ENCODE data around the gene PHF21B.

Gene PHF21B

GRCh38 chr22:44845191-44845590, 164.6 kb downstream of the PHF21B start:
- no peak overlapping the region for H3K18ac ChIP-seq (ENCODE audit: low read length)
- no peak overlapping the region for H2BK5ac ChIP-seq (ENCODE audit: low read length)
- no peak overlapping the region for H3K27ac ChIP-seq (replicated peaks; ENCODE audit: low read length)
- H4K8ac ChIP-seq (ENCODE audit: low read depth, low read length) = no peak overlapping the region
- no peaks in the 10 kb centered on the region for H3K9me3 ChIP-seq (replicated peaks in 1 of 2; ENCODE audit: control insufficient read depth in 2 of 2, insufficient read depth in 1 of 2, low read depth in 1 of 2, low read length in 2 of 2)
- H3K27me3 ChIP-seq (ENCODE audit: control insufficient read depth in 3 of 3, insufficient read depth in 3 of 3, low read depth in 1 of 3, low read length in 3 of 3) = peaks cover 0 to 14% (median 0%) of the 10 kb centered on the region in 3 experiments
- H3K14ac ChIP-seq (ENCODE audit: low read length) = no peak overlapping the region
- H2AK5ac ChIP-seq (ENCODE audit: low read depth, low read length) = no peak overlapping the region
- H4K91ac ChIP-seq (ENCODE audit: low read depth, low read length, poor library complexity) = no peak overlapping the region
- no peak overlapping the region for H3K4me2 ChIP-seq (ENCODE audit: insufficient read depth, low read length, poor library complexity, severe bottlenecking)
- H3K9ac ChIP-seq (ENCODE audit: low read depth, low read length, poor library complexity) = no peak overlapping the region
- no peak overlapping the region for H3K23ac ChIP-seq (ENCODE audit: low read depth, low read length, poor library complexity)
- no peak overlapping the region for H2BK120ac ChIP-seq (ENCODE audit: low read depth, low read length)
- H3K79me1 ChIP-seq (ENCODE audit: low read depth, low read length) = no peaks in the 10 kb centered on the region
- H2BK15ac ChIP-seq (ENCODE audit: low read length) = no peak overlapping the region
- no peak overlapping the region for H2BK12ac ChIP-seq (ENCODE audit: low read length)
- peaks cover 0 to 4% of the 10 kb centered on the region in 2 donors for H3K4me1 ChIP-seq (ENCODE audit: control insufficient read depth in 2 of 2, insufficient read depth in 1 of 2, low read depth in 1 of 2, low read length in 2 of 2)
- no peak overlapping the region for H2AFZ ChIP-seq (ENCODE audit: low read length)
- no peaks in the 10 kb centered on the region for H3K36me3 ChIP-seq (replicated peaks in 1 of 2; ENCODE audit: control insufficient read depth in 2 of 2, insufficient read depth in 2 of 2, low read length in 2 of 2)
- H3K4me3 ChIP-seq (ENCODE audit: low read length in 2 of 2) = no peak overlapping the region
- no CpG with 5 or more reads among the region's 8 CpGs for WGBS, 2 donors (ENCODE audit: extremely low coverage in 2 of 2, insufficient read length in 2 of 2, insufficient replicate concordance in 1 of 2)
- DNase-seq (ENCODE audit: low spot score) = no peak
- no peak overlapping the region for H3K4ac ChIP-seq (ENCODE audit: low read length)

- no peak for DNase-seq (ENCODE audit: low spot score)
- Histone ChIP-seq H2AFZ (ENCODE audit: low read length) (no peak overlapping the region), H3K9ac (ENCODE audit: low read depth, low read length, poor library complexity) (peak overlapping the region; percentile 38), H2AK5ac (ENCODE audit: low read depth, low read length) (no peak overlapping the region), H4K8ac (ENCODE audit: low read depth, low read length) (no peak overlapping the region), H3K4ac (ENCODE audit: low read length) (no peak overlapping the region), H3K14ac (ENCODE audit: low read length) (no peak overlapping the region), H3K27ac (replicated peaks; ENCODE audit: low read length) (no peak overlapping the region), H2BK15ac (ENCODE audit: low read length) (no peak overlapping the region), H3K4me1 (ENCODE audit: control insufficient read depth in 2 of 2, insufficient read depth in 1 of 2, low read depth in 1 of 2, low read length in 2 of 2) (peaks cover 0 to 2% of the 10 kb centered on the region in 2 donors), H3K4me2 (ENCODE audit: insufficient read depth, low read length, poor library complexity, severe bottlenecking) (no peak overlapping the region), H3K4me3 (ENCODE audit: low read length in 2 of 2) (no peak overlapping the region), H2BK120ac (ENCODE audit: low read depth, low read length) (no peak overlapping the region), H3K27me3 (ENCODE audit: control insufficient read depth in 3 of 3, insufficient read depth in 3 of 3, low read depth in 1 of 3, low read length in 3 of 3) (peaks cover 0 to 29% (median 0%) of the 10 kb centered on the region in 3 experiments), H3K79me1 (ENCODE audit: low read depth, low read length) (no peaks in the 10 kb centered on the region), H2BK12ac (ENCODE audit: low read length) (no peak overlapping the region), H3K18ac (ENCODE audit: low read length) (peak overlapping the region; percentile 44), H2BK5ac (ENCODE audit: low read length) (no peak overlapping the region), H3K36me3 (replicated peaks in 1 of 2; ENCODE audit: control insufficient read depth in 2 of 2, insufficient read depth in 2 of 2, low read length in 2 of 2) (no peaks in the 10 kb centered on the region), H4K91ac (ENCODE audit: low read depth, low read length, poor library complexity) (no peak overlapping the region), H3K23ac (ENCODE audit: low read depth, low read length, poor library complexity) (no peak overlapping the region), H3K9me3 (replicated peaks in 1 of 2; ENCODE audit: control insufficient read depth in 2 of 2, insufficient read depth in 1 of 2, low read depth in 1 of 2, low read length in 2 of 2) (no peaks in the 10 kb centered on the region)
- no CpG with 5 or more reads among the region's 7 CpGs for WGBS, 2 donors (ENCODE audit: extremely low coverage in 2 of 2, insufficient read length in 2 of 2, insufficient replicate concordance in 1 of 2)
Measured at GRCh38 chr22:44842417-44842816, 167.4 kb downstream of the PHF21B start.

- Histone ChIP-seq H4K8ac (ENCODE audit: low read depth, low read length) (no peak overlapping the region), H4K91ac (ENCODE audit: low read depth, low read length, poor library complexity) (no peak overlapping the region), H3K4me1 (ENCODE audit: control insufficient read depth in 2 of 2, insufficient read depth in 1 of 2, low read depth in 1 of 2, low read length in 2 of 2) (peaks cover 0 to 5% of the 10 kb centered on the region in 2 donors), H2BK12ac (ENCODE audit: low read length) (no peak overlapping the region), H2AFZ (ENCODE audit: low read length) (no peak overlapping the region), H3K4me3 (ENCODE audit: low read length in 2 of 2) (no peak overlapping the region), H3K4ac (ENCODE audit: low read length) (no peak overlapping the region), H2AK5ac (ENCODE audit: low read depth, low read length) (no peak overlapping the region), H3K36me3 (replicated peaks in 1 of 2; ENCODE audit: control insufficient read depth in 2 of 2, insufficient read depth in 2 of 2, low read length in 2 of 2) (no peaks in the 10 kb centered on the region), H2BK5ac (ENCODE audit: low read length) (no peak overlapping the region), H3K9ac (ENCODE audit: low read depth, low read length, poor library complexity) (no peak overlapping the region), H3K23ac (ENCODE audit: low read depth, low read length, poor library complexity) (no peak overlapping the region), H2BK120ac (ENCODE audit: low read depth, low read length) (no peak overlapping the region), H3K4me2 (ENCODE audit: insufficient read depth, low read length, poor library complexity, severe bottlenecking) (no peak overlapping the region), H3K18ac (ENCODE audit: low read length) (peak overlapping the region; percentile 42), H3K27ac (replicated peaks; ENCODE audit: low read length) (no peak overlapping the region), H3K9me3 (replicated peaks in 1 of 2; ENCODE audit: control insufficient read depth in 2 of 2, insufficient read depth in 1 of 2, low read depth in 1 of 2, low read length in 2 of 2) (no peaks in the 10 kb centered on the region), H3K14ac (ENCODE audit: low read length) (no peak overlapping the region), H2BK15ac (ENCODE audit: low read length) (no peak overlapping the region), H3K79me1 (ENCODE audit: low read depth, low read length) (no peaks in the 10 kb centered on the region), H3K27me3 (ENCODE audit: control insufficient read depth in 3 of 3, insufficient read depth in 3 of 3, low read depth in 1 of 3, low read length in 3 of 3) (peaks cover 0 to 25% (median 0%) of the 10 kb centered on the region in 3 experiments)
- DNase-seq (ENCODE audit: low spot score) = no peak
- WGBS, 2 donors (ENCODE audit: extremely low coverage in 2 of 2, insufficient read length in 2 of 2, insufficient replicate concordance in 1 of 2) = no CpG with 5 or more reads among the region's 30 CpGs
Measured at GRCh38 chr22:44840611-44841322, 169.0 kb downstream of the PHF21B start.

GRCh38 chr22:44839721-44840120, 170.1 kb downstream of the PHF21B start:
- Histone ChIP-seq H3K36me3 (replicated peaks in 1 of 2; ENCODE audit: control insufficient read depth in 2 of 2, insufficient read depth in 2 of 2, low read length in 2 of 2) (no peaks in the 10 kb centered on the region), H3K4me2 (ENCODE audit: insufficient read depth, low read length, poor library complexity, severe bottlenecking) (no peak overlapping the region), H2BK15ac (ENCODE audit: low read length) (no peak overlapping the region), H3K9me3 (replicated peaks in 1 of 2; ENCODE audit: control insufficient read depth in 2 of 2, insufficient read depth in 1 of 2, low read depth in 1 of 2, low read length in 2 of 2) (no peaks in the 10 kb centered on the region), H3K23ac (ENCODE audit: low read depth, low read length, poor library complexity) (no peak overlapping the region), H3K4ac (ENCODE audit: low read length) (no peak overlapping the region), H2BK120ac (ENCODE audit: low read depth, low read length) (no peak overlapping the region), H3K14ac (ENCODE audit: low read length) (no peak overlapping the region), H2BK12ac (ENCODE audit: low read length) (no peak overlapping the region), H3K27me3 (ENCODE audit: control insufficient read depth in 3 of 3, insufficient read depth in 3 of 3, low read depth in 1 of 3, low read length in 3 of 3) (peaks cover 0 to 25% (median 0%) of the 10 kb centered on the region in 3 experiments), H2AK5ac (ENCODE audit: low read depth, low read length) (no peak overlapping the region), H4K91ac (ENCODE audit: low read depth, low read length, poor library complexity) (no peak overlapping the region), H3K27ac (replicated peaks; ENCODE audit: low read length) (no peak overlapping the region), H3K18ac (ENCODE audit: low read length) (no peak overlapping the region), H4K8ac (ENCODE audit: low read depth, low read length) (no peak overlapping the region), H3K4me3 (ENCODE audit: low read length in 2 of 2) (no peak overlapping the region), H3K9ac (ENCODE audit: low read depth, low read length, poor library complexity) (peak overlapping the region; percentile 36), H2AFZ (ENCODE audit: low read length) (no peak overlapping the region), H3K79me1 (ENCODE audit: low read depth, low read length) (no peaks in the 10 kb centered on the region), H3K4me1 (ENCODE audit: control insufficient read depth in 2 of 2, insufficient read depth in 1 of 2, low read depth in 1 of 2, low read length in 2 of 2) (peaks cover 0 to 5% of the 10 kb centered on the region in 2 donors), H2BK5ac (ENCODE audit: low read length) (no peak overlapping the region)
- WGBS, 2 donors (ENCODE audit: extremely low coverage in 2 of 2, insufficient read length in 2 of 2, insufficient replicate concordance in 1 of 2) = no CpG with 5 or more reads among the region's 13 CpGs
- DNase-seq (ENCODE audit: low spot score) = no peak
